GM19099 (cell line): ENCODE measurements around the gene CCBE1.

ENCODE experiments used
- POLR2A ChIP-seq: IDR thresholded peaks from 3 replicates; pipeline ENCODE4 v1.6.1; 2011; ENCODE audit warnings: low read depth; ENCODE audit not compliant: insufficient read length; ENCODE audit errors: extremely low read depth

The CCBE1 gene

GRCh38 chr18:59697236-59697932 is at the start of gene CCBE1:
Gene CCBE1, minus strand, starts transcription at chr18:59697423.
- TF ChIP-seq POLR2A = no peak

- no peak for TF ChIP-seq POLR2A
Observed at GRCh38 chr18:59744271-59744721, 47.1 kb upstream of the CCBE1 start.

- TF ChIP-seq POLR2A = no peak
Observed at GRCh38 chr18:59743566-59743965, 46.3 kb upstream of the CCBE1 start.

GRCh38 chr18:59742325-59743111 is 45.3 kb upstream of the CCBE1 start:
- no peak for TF ChIP-seq POLR2A

GRCh38 chr18:59740141-59740540 is 42.9 kb upstream of the CCBE1 start:
- TF ChIP-seq POLR2A = no peak

DNA sequence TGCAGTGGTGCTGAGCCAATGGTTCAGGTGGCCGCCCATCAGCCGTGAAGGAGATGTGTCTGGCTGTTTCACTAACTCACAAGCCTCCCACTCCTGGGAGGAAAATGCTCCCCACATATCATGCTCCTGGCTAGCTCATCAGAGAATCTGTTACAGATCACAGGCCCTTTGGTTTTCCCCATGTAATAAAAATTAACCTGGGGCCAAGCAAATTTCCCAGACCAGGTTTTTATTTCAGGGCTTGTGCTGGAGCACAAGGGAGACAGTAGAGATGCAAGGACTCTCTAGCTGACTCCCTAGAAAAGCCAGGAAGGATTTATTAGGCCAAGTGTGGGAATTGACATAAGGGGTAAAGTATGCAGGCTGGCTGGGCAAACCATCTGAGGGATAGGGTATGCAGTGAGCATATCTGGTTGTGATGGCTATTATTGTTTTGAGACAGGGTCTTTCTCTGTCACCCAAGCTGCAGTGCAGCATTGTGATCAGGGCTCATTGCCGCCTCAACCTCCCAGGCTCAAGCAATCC is 40.6 kb upstream of the CCBE1 start:
- no peak for TF ChIP-seq POLR2A

- TF ChIP-seq POLR2A = no peak
Observed at GRCh38 chr18:59736061-59736460, 38.8 kb upstream of the CCBE1 start.

DNA sequence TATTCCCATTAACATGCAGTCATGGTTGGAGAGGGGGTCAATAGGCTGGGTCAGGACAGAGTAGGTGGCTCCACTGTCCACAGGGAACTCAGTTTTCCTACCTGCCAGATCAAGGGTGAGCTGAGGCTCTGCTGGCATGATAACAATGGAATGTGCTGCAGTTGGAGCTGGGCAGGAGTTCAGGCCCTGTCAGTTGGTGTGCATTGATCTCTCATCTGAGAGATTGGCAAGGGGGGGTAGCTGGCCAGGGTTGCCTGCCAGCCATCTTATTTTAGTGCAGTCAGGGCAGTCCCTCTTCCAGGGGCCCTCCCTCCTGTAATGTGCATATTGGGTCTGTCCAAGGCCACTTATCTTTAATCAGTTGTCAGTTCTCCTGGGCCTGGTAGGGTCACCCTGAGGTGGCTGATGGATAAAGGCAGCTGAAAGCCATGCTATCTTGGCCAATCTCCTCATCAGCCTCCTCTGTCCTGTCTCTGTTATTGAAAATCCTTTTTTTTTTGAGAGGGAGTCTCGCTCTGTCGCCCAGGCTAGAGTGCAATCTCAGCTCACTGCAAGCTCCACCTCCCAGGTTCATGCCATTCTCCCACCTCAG is 38.1 kb upstream of the CCBE1 start:
- no peak for TF ChIP-seq POLR2A

GRCh38 chr18:59733421-59733820 is 36.2 kb upstream of the CCBE1 start:
- no peak for TF ChIP-seq POLR2A

DNA sequence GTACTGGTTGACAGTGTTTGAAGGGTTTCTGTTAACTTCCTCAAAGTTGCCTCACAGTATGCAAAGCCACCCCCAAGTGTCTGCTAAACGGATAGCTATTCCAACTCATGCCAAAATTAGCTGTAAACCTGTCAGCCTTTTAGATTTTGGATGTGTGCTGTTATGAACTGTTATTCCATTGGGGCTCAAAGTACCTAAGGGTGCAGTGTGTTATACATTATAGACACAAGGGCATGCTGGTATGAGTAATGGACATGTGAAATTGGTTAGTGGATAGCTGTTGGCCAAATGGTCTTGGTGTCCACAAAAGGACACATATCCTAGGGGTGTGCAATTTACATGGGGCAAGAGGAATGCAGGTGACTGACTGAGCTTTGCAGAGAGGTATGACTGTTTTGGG is 33.7 kb upstream of the CCBE1 start:
- no peak for TF ChIP-seq POLR2A

GRCh38 chr18:59729781-59730180 is 32.6 kb upstream of the CCBE1 start:
- no peak for TF ChIP-seq POLR2A

DNA sequence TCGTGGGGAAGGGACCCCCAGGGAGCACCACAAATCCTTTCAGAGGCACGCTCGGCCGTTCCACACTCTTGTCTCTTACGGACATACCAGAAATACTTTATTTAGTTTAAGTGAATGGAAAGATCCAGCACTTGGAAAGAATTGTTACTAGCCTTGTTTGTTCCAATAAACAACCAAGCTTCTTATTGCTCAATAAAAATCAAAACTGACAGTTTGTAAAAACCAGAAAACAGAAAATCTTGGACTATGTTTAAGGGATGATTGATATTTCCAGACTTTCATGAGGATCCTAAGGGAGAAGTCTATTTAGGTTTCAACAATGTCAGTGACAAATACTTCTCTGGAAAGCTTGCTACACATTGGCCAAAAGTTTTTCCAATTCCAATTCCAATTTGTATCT is 31.6 kb upstream of the CCBE1 start:
- no peak for TF ChIP-seq POLR2A

- no peak for TF ChIP-seq POLR2A
Observed at GRCh38 chr18:59725142-59725541, 27.9 kb upstream of the CCBE1 start.

GRCh38 chr18:59724103-59724502 is 26.9 kb upstream of the CCBE1 start:
- TF ChIP-seq POLR2A = no peak

GRCh38 chr18:59721931-59722330 is 24.7 kb upstream of the CCBE1 start:
- TF ChIP-seq POLR2A = no peak

- no peak for TF ChIP-seq POLR2A
Observed at GRCh38 chr18:59721211-59721610, 24.0 kb upstream of the CCBE1 start.
